ENCODE measurements around the gene CHRNA7.

Gene CHRNA7

GRCh38 chr15:32122013-32122412, 91.7 kb downstream of the CHRNA7 start:
- H3K27ac ChIP-seq (ENCODE audit: low read depth, low read length): no peak overlapping the region
- TF ChIP-seq EZH2phosphoT487 (IDR thresholded peaks at IDR 0.05; ENCODE audit: borderline replicate concordance, low read length): no peak
- no peaks in the 10 kb centered on the region for H3F3A ChIP-seq (ENCODE audit: control insufficient read depth, insufficient read depth)
- no peaks in the 10 kb centered on the region for H3K79me2 ChIP-seq (ENCODE audit: control insufficient read depth, low read length)
- H3K4me2 ChIP-seq (ENCODE audit: low read length): no peak overlapping the region
- H3K4me1 ChIP-seq (ENCODE audit: control insufficient read depth, low read length): no peaks in the 10 kb centered on the region
- H3K27me3 ChIP-seq (ENCODE audit: control insufficient read depth, low read length): peaks cover 5% of the 10 kb centered on the region; the same call in 1 of the 2 replicates
- no peaks in the 10 kb centered on the region for H3K9me2 ChIP-seq (replicated peaks; ENCODE audit: control insufficient read depth, low read length)
- no peaks in the 10 kb centered on the region for H3K9me3 ChIP-seq (ENCODE audit: control insufficient read depth, insufficient read depth, low read length)
- no peak overlapping the region for H3K4me3 ChIP-seq (ENCODE audit: low read length)
- no peaks in the 10 kb centered on the region for H4K20me1 ChIP-seq (ENCODE audit: control insufficient read depth, insufficient read depth, low read depth, low read length)
- no peaks in the 10 kb centered on the region for H3K36me3 ChIP-seq (ENCODE audit: control insufficient read depth, low read length)

GRCh38 chr15:32123473-32123872, 93.2 kb downstream of the CHRNA7 start:
- H3K27me3 ChIP-seq (ENCODE audit: control insufficient read depth, low read length): peaks cover 5% of the 10 kb centered on the region; the same call in 1 of the 2 replicates
- no peak overlapping the region for H3K27ac ChIP-seq (ENCODE audit: low read depth, low read length)
- no peaks in the 10 kb centered on the region for H3K4me1 ChIP-seq (ENCODE audit: control insufficient read depth, low read length)

GRCh38 chr15:32124726-32125125, 94.4 kb downstream of the CHRNA7 start:
- Histone ChIP-seq H3K27ac (ENCODE audit: low read depth, low read length) (no peak overlapping the region), H3K79me2 (ENCODE audit: control insufficient read depth, low read length) (no peaks in the 10 kb centered on the region), H3K4me1 (ENCODE audit: control insufficient read depth, low read length) (no peaks in the 10 kb centered on the region), H3K9me2 (replicated peaks; ENCODE audit: control insufficient read depth, low read length) (no peaks in the 10 kb centered on the region), H3K36me3 (ENCODE audit: control insufficient read depth, low read length) (no peaks in the 10 kb centered on the region), H3F3A (ENCODE audit: control insufficient read depth, insufficient read depth) (no peaks in the 10 kb centered on the region), H4K20me1 (ENCODE audit: control insufficient read depth, insufficient read depth, low read depth, low read length) (no peaks in the 10 kb centered on the region), H3K4me3 (ENCODE audit: low read length) (no peak overlapping the region), H3K27me3 (ENCODE audit: control insufficient read depth, low read length) (peaks cover 5% of the 10 kb centered on the region; the same call in 1 of the 2 replicates), H3K4me2 (ENCODE audit: low read length) (no peak overlapping the region), H3K9me3 (ENCODE audit: control insufficient read depth, insufficient read depth, low read length) (no peaks in the 10 kb centered on the region)
- TF ChIP-seq EZH2phosphoT487 (IDR thresholded peaks at IDR 0.05; ENCODE audit: borderline replicate concordance, low read length): no peak
- no peak for TF ChIP-seq CTCF (IDR thresholded peaks at IDR 0.05; ENCODE audit: low read depth, low read length, poor library complexity, severe bottlenecking)

More at GRCh38 chr15:32123473-32123872, 93.2 kb downstream of the CHRNA7 start:
- TF ChIP-seq EZH2phosphoT487 (IDR thresholded peaks at IDR 0.05; ENCODE audit: borderline replicate concordance, low read length) (no peak), CTCF (IDR thresholded peaks at IDR 0.05; ENCODE audit: low read depth, low read length, poor library complexity, severe bottlenecking) (no peak)
- Histone ChIP-seq H3K9me2 (replicated peaks; ENCODE audit: control insufficient read depth, low read length) (no peaks in the 10 kb centered on the region), H3K4me2 (ENCODE audit: low read length) (no peak overlapping the region), H3K36me3 (ENCODE audit: control insufficient read depth, low read length) (no peaks in the 10 kb centered on the region), H3K9me3 (ENCODE audit: control insufficient read depth, insufficient read depth, low read length) (no peaks in the 10 kb centered on the region), H3F3A (ENCODE audit: control insufficient read depth, insufficient read depth) (no peaks in the 10 kb centered on the region), H3K79me2 (ENCODE audit: control insufficient read depth, low read length) (no peaks in the 10 kb centered on the region), H3K4me3 (ENCODE audit: low read length) (no peak overlapping the region), H4K20me1 (ENCODE audit: control insufficient read depth, insufficient read depth, low read depth, low read length) (no peaks in the 10 kb centered on the region)

- TF ChIP-seq EZH2phosphoT487 (IDR thresholded peaks at IDR 0.05; ENCODE audit: borderline replicate concordance, low read length) (no peak), CTCF (IDR thresholded peaks at IDR 0.05; ENCODE audit: low read depth, low read length, poor library complexity, severe bottlenecking) (no peak)
- H3F3A ChIP-seq (ENCODE audit: control insufficient read depth, insufficient read depth): no peaks in the 10 kb centered on the region
- H3K27me3 ChIP-seq (ENCODE audit: control insufficient read depth, low read length): peaks cover 5% of the 10 kb centered on the region; the same call in 1 of the 2 replicates
- H3K4me2 ChIP-seq (ENCODE audit: low read length): no peak overlapping the region
- H3K9me3 ChIP-seq (ENCODE audit: control insufficient read depth, insufficient read depth, low read length): no peaks in the 10 kb centered on the region
- H3K9me2 ChIP-seq (replicated peaks; ENCODE audit: control insufficient read depth, low read length): no peaks in the 10 kb centered on the region
- H3K4me3 ChIP-seq (ENCODE audit: low read length): no peak overlapping the region
- no peaks in the 10 kb centered on the region for H3K4me1 ChIP-seq (ENCODE audit: control insufficient read depth, low read length)
- no peak overlapping the region for H3K27ac ChIP-seq (ENCODE audit: low read depth, low read length)
- H4K20me1 ChIP-seq (ENCODE audit: control insufficient read depth, insufficient read depth, low read depth, low read length): no peaks in the 10 kb centered on the region
- H3K36me3 ChIP-seq (ENCODE audit: control insufficient read depth, low read length): no peaks in the 10 kb centered on the region
- H3K79me2 ChIP-seq (ENCODE audit: control insufficient read depth, low read length): no peaks in the 10 kb centered on the region
Observed at GRCh38 chr15:32125595-32125994, 95.3 kb downstream of the CHRNA7 start.
